Omental fat pad (tissue), 4 donors: ENCODE results near the gene ANKDD1B. TPM values are rescaled to one million over a fixed set of nuclear protein-coding genes. Genes with fewer than 3 reads are reported as not detected.

Source experiments
- ATAC-seq: fragments of 150-250 bp; one replicate; pipeline ENCODE4 v1.9.1; 2016; ENCODE audit warnings: mild to moderate bottlenecking, moderate library complexity; ENCODE audit not compliant: low FRiP score
- DNase-seq: peaks from one replicate; pipeline ENCODE4 v3.0.0-alpha.2; 2019; ENCODE audit warnings: low spot score
- CTCF ChIP-seq, 3 donors: fragments of 450-650 bp; IDR thresholded peaks; one replicate each; pipeline ENCODE4 v1.5.1; 2016 to 2017; ENCODE audit warnings: antibody characterized with exemption in 3 of 3, mild to moderate bottlenecking in 3 of 3, moderate library complexity in 2 of 3
- total RNA-seq, 4 donors: library from RNA; depleted of rRNA; stranded (reverse); fragments of >200 nt; gene quantifications; one replicate each; pipeline ENCODE4 v1.1.0, GENCODE V29; 2016

ANKDD1B gene
- total RNA-seq, 4 donors from 2014 or later: 0.32 to 1.5 (median 0.60) TPM; not detected in 1

- no peak for TF ChIP-seq CTCF (IDR thresholded peaks at IDR 0.05)
- DNase-seq (no peak), ATAC-seq (peak; percentile 60)
Measured at GRCh38 chr5:75616971-75617621, 5.8 kb downstream of the ANKDD1B start.

- DNase-seq (no peak), ATAC-seq (no peak)
- no peak for TF ChIP-seq CTCF (IDR thresholded peaks at IDR 0.05)
Measured at GRCh38 chr5:75617736-75618352, 6.6 kb downstream of the ANKDD1B start.

- no peak for TF ChIP-seq CTCF (IDR thresholded peaks at IDR 0.05)
- no peak for DNase-seq
- no peak for ATAC-seq
Measured at GRCh38 chr5:75620184-75620959, 9.1 kb downstream of the ANKDD1B start.

- no peak for TF ChIP-seq CTCF (IDR thresholded peaks at IDR 0.05)
- ATAC-seq (no peak), DNase-seq (no peak)
Measured at GRCh38 chr5:75622564-75622963, 11.3 kb downstream of the ANKDD1B start.

GRCh38 chr5:75623846-75624245, 12.6 kb downstream of the ANKDD1B start:
- DNase-seq (no peak), ATAC-seq (no peak)
- no peak for TF ChIP-seq CTCF (IDR thresholded peaks at IDR 0.05)

GRCh38 chr5:75626959-75627358, 15.7 kb downstream of the ANKDD1B start:
- no peak for TF ChIP-seq CTCF (IDR thresholded peaks at IDR 0.05)
- DNase-seq: no peak
- ATAC-seq: no peak
